AG09319 (cell line): ENCODE results near the gene TEDC2.
A peak's percentile ranks its signal among the peaks of the same experiment; 100 is the strongest.

Experiments used
- DNase-seq: peaks from one replicate; pipeline ENCODE4 v3.0.0-alpha.2; 2010; ENCODE audit warnings: low read depth; ENCODE audit errors: extremely low read depth
- CTCF ChIP-seq: IDR thresholded peaks from 2 replicates; pipeline ENCODE4 v1.5.1; 2011; ENCODE audit warnings: low read depth, mild to moderate bottlenecking, inconsistent platforms, low read length, moderate library complexity

The TEDC2 gene

GRCh38 chr16:2459647-2460390, at the start of gene TEDC2:
TSS of gene TEDC2 (plus strand) at chr16:2460109. CDS start at chr16:2460145, 36 bp downstream.
- TF ChIP-seq CTCF: no peak
- peak; percentile 65 for DNase-seq

GRCh38 chr16:2415085-2415484, 44.8 kb upstream of the TEDC2 start:
- DNase-seq: no peak
- TF ChIP-seq CTCF: no peak

GRCh38 chr16:2420035-2420434, 39.9 kb upstream of the TEDC2 start:
- TF ChIP-seq CTCF: no peak
- DNase-seq: no peak

GRCh38 chr16:2422123-2422867, 37.6 kb upstream of the TEDC2 start:
- no peak for TF ChIP-seq CTCF

GRCh38 chr16:2424061-2425007, 35.6 kb upstream of the TEDC2 start:
- no peak for TF ChIP-seq CTCF
- no peak for DNase-seq

More at GRCh38 chr16:2422123-2422867, 37.6 kb upstream of the TEDC2 start:
- no peak for DNase-seq

GRCh38 chr16:2425008-2425518, 34.8 kb upstream of the TEDC2 start:
- no peak for DNase-seq
- TF ChIP-seq CTCF: no peak
